Measurements from ENCODE around the gene PGLYRP1.

PGLYRP1 gene, protein sequence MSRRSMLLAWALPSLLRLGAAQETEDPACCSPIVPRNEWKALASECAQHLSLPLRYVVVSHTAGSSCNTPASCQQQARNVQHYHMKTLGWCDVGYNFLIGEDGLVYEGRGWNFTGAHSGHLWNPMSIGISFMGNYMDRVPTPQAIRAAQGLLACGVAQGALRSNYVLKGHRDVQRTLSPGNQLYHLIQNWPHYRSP

DNA sequence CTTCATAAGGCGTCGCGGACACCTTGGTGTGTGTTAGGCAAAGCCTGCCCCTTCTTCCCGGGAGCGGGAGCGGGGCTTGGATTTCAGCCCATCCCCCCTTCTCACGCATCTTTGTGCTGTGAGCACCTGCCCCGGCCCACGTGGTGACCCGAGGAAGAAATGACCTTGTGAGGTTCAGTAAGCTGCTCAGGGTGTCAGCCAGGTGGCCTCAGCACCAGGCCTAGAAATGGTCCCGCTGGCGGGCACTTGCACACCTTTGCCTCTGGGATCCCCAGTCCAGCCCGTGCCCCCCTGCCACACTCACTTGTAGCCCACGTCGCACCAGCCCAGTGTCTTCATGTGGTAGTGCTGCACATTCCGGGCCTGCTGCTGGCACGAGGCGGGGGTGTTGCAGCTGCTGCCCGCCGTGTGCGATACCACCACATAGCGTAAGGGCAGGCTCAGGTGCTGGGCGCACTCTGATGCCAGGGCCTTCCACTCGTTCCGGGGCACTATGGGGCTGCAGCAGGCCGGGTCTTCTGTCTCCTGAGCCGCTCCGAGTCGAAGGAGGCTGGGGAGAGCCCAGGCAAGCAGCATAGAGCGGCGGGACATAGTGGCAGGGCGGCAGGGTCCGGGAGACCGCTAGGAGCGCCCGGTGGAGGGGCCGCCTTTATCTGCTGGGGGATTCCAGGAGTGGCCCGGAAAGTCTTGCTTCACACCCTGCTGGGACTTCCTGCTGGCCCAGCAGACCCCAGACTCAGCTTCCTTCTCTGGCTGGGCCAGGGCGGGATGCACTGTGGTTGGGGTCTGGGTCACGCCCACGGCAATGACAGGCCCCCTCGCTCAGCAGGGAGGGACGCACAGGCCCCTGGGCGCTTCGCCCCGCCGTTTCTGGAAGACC lies at the start of gene PGLYRP1:
PGLYRP1 (minus strand) TSS at position 623 of the 880 bp plus-strand sequence; CDS start at position 591, 32 bp downstream.
- no peak for DNase-seq

DNA sequence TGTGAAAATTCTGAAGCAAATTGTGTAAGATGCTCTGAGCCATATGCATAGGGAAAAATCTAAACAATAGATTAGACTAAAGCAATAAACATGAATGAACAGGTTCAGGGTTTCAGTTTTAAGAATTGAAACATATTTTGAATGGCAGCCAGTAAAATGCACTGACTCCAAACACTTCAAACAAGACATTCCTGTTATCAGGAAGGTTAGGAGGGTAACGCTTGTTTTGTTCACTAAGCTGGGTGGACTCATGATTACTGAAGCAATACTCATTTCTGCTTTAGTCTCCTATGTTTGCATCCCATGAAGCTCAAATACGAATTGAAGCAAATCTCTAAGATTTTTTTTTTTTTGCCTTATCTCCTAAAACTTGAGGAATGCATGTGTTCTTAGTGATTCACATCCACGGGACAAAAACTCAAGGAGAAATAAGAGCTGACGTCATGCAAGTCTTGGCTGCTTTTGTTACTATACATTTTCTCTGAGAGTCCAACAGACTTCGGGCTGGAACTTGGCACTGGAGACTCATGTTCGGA lies 47.0 kb upstream of the PGLYRP1 start:
- DNase-seq, result no peak

DNA sequence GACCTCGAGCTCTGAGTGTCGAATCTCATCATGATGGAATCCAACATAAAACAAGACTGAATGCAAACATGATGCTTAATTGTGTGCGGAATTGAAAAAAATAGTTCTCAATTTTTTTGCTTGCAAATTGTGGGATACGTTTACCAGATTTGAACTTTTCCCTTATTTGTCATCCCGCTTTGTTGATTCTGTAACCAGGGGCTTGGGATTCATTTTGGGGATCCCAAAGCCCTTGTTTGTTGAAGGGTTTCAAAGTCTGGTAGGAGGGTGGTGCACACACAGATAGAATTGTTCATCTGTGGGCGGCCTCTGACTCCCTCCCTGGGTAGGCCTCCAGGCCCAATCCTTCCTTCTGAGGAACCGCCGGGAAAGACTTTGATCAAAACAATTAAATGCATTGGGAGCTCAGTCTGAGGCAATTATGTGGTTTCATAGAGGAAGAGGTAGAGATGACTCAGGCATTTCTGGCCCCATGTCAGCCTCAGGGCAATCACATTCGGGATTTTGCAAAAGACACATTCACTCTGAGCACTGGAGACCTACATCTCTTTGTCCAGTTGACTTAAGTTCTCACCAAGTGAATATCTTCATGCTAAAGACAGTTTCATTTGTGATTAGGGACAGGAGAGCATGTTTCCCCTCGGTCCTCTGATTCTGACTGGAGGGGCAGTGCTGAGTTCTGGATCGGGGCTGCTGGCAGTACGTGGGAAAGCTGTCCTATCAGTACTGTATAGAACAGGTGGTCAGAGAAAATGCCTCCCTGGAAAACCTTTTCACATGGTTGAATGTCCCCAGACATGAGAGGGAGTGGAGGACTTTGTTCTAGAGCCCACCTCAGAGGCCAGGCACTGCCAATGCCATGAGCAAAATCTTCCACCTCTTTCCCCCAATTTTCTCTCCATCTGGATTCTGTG lies 45.7 kb upstream of the PGLYRP1 start:
- DNase-seq, result no peak

DNA sequence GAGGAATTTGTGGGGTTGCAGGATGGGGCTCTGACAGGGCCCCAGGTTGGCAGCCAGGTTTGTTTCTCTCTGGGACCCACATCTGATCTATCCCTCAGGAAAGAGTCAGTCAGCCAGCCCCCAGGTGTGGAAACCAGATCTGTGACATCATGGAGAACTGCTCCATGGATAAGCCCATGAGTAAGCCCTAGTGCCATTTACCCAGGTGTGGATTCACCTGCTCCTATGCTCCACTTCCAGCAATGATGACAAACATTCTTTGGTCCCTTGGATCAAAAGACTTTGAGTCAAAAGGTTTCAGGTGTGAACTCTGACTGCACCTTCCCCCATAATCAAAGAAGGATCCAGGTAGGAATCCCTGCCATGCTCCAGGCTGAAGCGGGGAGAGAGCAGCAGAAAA lies 44.8 kb upstream of the PGLYRP1 start:
- DNase-seq, result no peak

DNA sequence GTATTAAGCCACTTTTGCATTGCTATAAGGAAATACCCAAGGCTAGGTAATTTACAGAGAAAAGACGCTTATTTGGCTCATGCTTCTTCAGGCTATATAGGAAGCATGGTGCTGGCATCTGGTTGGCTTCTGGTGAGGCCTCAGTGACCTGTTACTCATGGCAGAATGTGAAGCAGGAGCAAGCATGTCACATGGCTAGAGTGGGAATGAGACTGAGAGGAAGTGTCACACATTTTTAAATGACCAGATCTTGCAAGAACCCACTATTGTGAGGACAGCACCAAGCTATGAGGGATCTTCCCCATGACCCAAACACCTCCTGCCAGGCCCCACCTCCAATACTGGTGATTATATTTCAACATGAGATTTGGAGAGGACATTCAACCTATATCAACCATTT lies 43.6 kb upstream of the PGLYRP1 start:
- no peak for DNase-seq

DNA sequence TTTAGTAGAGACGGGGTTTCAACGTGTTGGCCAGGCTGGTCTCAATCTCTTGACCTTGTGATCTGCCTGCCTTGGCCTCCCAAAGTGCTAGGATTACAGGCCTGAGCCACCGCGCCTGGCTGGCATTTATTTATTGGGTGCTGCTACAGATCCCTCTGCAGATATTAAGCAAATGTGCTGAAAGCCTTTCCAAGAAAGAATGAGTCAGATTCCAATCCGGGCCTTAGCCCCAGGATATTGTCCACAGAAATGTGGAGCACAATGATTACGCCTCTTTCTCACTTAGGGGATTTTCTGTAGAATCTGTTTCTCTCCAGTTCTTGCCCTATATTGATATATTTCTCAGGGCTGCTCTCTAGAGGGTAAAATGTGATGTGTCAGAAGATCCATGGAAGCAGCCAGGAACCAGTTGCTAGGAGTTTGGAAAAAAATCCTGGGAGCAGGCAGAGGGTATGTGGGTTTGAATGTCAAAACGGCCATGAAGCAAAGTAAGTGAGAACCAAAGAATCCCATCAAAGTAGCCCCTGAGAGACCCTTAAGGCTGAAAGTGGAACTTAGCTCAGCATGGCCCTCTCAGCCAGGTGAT lies 42.7 kb upstream of the PGLYRP1 start:
- no peak for DNase-seq

DNA sequence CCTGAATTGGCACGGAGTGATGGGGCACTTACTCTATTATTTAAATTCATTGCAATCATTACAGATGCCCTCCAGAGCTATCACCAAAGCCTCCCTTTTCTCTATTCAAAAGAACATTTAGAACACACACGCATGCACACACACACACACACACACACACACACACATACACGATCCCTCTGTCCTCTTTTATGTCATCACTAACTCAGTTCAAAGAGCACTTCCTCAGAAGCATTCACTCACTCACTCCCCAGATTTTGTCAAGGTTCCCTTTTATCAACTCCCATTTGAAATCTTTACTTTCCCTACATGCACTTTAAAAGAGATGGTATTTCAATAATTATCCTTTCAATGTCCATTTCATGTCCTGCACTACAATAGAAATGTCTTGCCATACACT lies 40.3 kb upstream of the PGLYRP1 start:
- no peak for DNase-seq

DNA sequence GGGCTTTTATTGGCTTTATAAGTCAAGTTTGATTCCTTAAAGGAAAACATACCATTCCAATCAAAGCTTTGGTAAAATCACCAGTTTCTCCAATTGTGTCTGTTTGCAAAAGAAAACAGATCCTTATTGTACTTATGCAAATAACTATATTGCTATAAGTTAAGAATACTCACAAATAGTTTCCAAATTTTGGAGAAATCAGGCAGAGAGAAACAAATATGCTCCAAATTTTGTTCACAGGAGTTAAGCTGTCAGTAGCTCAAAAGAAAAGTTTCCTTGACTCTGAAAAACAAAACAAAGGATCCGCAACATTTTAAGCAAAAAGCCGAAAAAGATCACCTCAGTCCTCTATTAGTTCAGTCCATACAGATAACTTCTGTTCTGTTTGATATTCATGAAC lies 37.2 kb upstream of the PGLYRP1 start:
- DNase-seq, result no peak

DNA sequence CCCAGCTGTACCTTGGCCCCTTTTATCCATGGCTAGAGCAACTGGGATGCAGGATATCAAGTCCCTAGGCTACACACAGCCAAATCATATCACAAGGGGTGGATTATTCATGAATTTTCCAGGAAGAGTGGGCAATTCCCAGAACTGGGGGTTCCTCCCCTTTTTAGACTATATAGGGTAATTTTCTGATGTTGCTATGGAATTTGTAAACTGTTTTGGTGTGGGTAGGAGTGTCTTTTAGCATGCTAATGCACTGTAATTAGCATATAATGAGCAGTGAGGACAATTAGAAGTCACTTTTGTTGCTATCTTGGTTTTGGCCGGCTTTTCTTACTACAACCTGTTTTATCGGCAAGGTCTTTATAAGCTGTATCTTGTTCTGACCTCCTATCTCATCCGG lies 35.9 kb upstream of the PGLYRP1 start:
- no peak for DNase-seq

DNA sequence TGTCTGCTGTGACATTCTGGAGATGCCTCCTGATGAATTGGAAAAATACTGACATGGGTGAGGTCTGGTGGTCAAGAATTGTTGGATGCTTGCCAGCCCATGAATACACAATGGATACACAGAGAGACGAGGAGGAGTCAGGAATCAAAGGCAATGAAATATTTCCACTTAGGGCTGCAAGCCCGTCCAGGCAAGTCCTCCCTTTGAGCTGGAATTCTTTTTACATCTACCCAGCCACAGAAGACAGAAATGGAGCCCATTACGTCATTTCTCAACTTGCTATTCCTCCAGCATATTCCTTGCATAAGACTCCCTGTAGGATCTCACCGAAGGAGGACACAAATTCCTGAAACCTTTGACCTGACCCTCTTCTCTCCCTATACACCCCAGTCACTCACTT lies 33.7 kb upstream of the PGLYRP1 start:
- DNase-seq, result no peak

DNA sequence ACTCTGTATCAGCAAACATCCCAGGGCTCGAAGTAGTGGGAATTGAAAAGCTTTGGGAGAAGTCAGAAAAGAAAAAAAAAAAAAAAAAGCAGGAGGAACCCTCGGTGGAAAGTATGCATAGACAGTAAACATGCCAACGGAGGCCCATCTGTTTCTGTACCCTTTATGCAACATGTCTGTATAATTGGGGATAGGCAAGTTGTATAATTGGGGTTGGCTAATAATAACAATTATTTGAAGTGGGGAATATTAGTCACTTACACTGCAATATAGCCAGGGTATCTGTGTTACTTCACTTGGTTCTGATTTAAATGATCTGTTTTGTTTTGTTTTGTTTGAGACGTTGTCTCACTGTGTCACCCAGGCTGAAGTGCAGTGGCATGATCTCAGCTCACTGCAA lies 30.0 kb upstream of the PGLYRP1 start:
- DNase-seq, result no peak

DNA sequence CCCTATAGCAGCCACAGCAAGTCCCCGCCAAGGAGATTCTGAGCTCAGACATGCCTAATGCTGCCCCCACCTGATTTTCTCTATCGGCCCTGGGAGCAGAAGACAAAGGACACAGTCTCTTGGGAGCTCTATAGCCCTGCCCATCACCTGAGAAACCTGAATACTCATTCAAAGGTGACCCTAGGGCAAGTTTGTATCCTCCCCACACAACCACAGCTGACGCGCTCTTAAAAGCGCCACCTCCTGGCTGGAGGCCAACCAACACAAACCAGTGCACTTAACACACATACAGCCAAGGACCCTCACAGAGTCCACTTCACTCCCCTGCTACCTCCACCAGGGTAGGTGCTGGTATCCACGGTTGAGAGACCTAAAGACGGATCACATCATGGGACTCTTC lies 26.7 kb upstream of the PGLYRP1 start:
- DNase-seq, result no peak

DNA sequence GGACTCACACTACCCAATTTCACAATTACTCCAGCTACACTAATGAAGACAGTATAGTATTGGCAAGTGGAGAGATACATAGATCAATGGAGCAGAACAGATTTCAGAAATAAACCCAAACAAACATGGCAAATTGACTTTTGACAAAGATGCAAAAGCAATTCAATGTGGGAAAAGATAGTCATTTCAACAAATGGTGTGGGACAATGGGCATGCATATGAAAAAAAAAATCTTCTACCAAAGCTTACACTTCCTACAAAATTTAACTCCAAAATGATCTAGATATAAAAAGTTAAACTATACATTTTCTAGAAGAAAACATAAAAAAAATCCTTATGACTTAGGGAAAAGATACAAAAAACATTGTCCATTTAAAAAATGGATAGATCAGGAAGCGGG lies 20.7 kb upstream of the PGLYRP1 start:
- DNase-seq, result no peak

DNA sequence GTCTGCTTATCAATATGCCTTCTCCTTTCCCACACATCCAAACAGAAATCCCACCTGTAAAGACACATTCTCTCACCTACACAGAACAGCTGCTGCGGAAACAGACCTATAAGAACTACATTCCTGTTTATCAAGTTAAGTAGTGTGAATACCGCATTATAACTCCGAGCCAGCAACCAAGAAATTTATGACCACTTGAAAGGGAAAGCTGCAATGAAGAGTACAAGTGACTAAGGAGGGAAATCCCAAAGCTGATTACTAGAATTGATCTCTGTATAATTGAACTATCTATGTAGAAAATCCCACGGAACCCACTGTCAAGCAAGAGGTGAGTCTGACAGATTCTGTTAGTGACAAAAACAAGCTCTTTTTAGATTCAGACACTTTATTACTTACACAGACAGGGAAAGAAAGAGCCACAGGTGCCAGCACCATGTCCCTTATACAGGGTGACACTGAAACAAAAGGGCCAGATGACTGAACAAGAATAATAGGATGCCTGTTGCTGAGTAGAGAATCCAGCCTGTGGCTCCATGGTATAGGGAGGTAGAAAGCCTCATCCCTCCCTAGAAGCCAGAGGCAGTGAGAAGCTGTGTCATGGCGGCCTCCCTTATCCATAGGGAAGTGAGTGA lies 19.5 kb upstream of the PGLYRP1 start:
- no peak for DNase-seq

DNA sequence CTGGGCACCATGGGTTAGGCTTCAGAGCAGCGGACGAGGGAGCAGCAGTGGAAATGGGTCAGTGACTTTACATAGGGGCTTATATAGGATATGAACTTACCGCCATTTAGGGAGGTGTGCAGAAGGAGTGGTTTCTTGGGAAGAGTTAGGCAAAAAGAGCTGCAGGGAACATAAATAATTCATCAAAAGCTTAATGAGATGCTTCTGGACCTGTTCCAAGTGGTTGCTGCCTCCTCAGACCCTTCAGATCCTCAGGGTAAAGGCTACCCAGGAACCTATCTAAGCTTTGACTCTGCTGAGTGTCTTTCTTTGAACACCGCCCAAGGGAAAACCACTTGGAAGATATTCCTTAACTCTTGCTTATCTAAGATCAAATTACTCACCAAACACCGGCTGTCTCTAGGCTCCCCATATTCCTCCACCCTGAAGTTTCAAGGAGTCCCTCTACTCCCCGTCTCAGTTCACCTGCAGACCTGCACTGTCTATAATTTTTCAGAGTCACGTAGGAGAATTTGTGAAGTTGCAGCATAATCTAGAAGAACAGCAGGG lies 18.2 kb upstream of the PGLYRP1 start, which contains the start of gene IGFL4:
IGFL4 (minus strand) TSS at position 51 of the 549 bp plus-strand sequence; CDS start at position 11, 40 bp downstream.
- DNase-seq, result no peak

DNA sequence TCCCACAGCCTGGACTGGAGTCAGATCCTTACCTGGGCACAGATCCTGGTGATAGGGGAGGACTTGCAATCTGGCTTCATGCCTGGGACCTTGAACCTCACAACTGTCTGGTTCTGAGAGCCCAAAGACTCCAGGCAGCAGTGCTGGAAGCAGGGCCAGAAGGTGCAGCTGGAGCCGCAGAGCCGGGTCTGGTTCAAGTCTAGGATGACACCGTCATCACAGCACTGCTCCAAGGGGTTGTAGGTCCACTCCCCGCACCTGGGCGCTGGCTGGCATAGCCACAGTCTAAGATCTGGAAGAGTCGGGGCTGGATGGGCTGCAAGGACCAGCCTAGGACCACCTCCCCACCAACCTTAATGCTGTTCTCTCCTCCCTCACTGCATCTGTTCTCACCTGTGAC lies 17.3 kb upstream of the PGLYRP1 start:
- no peak for DNase-seq

DNA sequence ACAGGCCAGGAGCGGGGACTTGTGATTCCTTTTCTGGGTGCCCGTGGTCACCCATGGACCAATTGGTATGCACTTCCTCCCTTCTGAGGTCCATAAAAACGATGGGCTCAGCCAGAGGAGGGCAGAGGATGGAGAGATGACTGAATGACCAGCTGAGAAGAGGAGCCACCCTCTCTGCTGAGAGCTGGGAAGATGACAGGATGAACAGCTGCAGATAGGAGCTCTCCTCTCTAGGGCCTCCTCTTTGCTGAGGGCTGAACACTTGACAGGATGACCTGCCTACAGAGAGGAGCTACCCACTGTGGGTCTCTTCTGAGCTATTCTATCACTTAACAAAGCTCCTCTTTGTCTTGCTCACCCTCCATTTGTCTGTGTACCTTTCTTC lies 13.9 kb upstream of the PGLYRP1 start:
- DNase-seq, result no peak

DNA sequence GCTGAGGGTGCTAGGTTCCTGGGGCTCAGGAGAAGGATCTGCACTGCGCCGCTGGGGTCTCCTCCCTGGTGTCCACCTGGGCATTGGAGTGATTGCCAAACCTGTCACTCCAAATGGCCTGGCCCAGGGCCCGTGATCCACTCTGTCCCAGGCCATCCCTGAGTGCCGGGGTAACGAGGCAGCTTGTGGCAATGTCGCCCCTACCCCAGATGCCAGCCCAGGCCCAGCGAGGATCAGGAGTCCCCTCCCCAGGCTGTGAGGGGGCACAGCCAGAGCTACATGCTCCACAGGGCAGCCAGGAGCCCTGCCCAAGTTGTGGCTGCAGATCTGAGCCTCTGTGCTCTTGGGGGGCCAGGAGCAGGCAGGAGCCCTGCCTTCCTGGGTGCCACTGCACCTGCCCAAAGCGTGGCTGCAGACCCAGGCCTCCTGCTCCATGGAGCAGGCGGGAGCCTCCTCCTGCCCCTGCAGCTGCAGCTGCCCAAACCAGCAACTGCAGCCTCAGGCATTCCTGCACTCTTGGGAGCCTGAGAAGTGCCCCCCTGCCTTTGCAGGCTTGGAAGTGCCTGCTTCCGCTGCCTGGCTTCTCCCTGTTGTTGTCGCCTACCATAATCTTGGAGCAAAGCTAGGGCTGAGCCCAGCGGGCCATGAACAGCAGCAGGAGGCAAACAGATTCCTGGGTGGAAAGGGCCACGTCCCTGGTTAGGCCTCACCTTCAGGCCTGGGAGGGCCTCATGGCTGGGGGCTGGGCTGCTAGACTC lies 13.3 kb upstream of the PGLYRP1 start:
- DNase-seq, result no peak

DNA sequence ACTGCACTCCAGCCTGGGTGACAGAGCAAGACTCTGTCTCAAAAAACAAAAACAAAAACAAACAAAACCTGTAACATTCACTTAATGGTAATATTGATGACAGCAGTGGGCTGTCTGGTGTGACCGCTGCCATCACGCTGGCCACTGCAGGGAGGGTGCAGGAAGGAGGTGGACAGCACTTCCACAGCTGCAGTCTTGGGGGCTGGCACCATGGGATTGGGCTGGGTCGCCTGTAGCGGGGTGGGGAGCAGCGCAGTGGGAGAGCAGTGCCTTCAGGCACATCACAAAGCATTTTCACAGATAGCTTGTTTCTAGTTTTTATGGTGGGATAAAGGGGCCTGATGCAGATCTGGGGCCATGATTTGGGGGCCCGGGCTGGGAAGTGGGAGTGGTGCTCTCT lies 12.7 kb upstream of the PGLYRP1 start:
- no peak for DNase-seq

DNA sequence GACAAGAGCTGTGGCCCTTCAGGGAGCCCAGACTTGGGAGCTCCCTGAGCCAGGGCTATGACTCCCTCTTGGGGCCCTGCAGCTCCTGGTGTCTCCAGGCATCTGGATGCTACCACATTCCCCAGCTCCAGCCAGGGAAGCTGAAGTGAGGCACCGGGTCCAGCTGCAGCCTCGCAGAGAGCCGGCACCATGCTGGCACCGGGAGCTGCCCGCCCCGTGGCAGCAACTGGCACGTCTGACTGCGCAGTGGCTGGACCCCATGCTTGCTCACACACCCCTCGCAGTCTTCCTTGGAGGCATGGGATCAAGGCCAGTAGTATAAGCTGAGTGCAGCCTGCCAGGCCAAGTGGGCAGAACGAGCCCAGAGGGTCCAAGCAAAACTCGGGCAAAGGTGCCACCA lies 10.5 kb upstream of the PGLYRP1 start:
- no peak for DNase-seq

DNA sequence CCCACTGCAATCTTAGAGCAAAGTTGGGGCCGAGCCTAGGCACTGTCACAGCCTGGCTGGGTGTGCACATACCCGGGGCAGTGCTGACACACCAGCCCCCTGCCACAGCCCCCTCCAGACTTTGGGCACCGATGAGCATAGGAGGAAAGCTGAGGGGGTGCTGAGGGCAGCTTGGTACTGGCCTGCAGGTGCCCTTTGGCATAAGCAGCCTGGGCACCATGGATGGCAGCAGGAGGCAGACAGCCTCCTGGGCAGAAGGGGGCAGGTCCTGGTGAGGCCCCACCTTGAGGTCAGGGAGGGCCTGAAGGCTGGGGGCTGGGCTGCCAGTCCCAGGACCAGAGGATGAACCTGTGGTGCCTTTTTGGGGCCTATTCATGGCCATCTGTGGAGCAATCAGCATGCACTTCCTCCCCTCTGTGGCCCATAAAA lies 9.8 kb upstream of the PGLYRP1 start:
- no peak for DNase-seq

All from activated naive CD4-positive, alpha-beta T cell (primary cell).